CD1c-positive myeloid dendritic cell (primary cell): ENCODE data around the gene TRPM3.

Experiments
- DNase-seq: peaks from one replicate; pipeline ENCODE4 v3.0.0-alpha.2; 2016; ENCODE audit errors: extremely low spot score

TRPM3 gene

GRCh38 chr9:71097671-71098070 lies 23.8 kb downstream of the TRPM3 start:
- no peak for DNase-seq

- no peak for DNase-seq
Observed at GRCh38 chr9:71096421-71097108, 24.9 kb downstream of the TRPM3 start.

- DNase-seq: no peak
Observed at GRCh38 chr9:71094708-71095251, 26.6 kb downstream of the TRPM3 start.

- DNase-seq: no peak
Observed at GRCh38 chr9:71090896-71091295, 30.5 kb downstream of the TRPM3 start.

- no peak for DNase-seq
Observed at GRCh38 chr9:71079451-71079850, 42.0 kb downstream of the TRPM3 start.

GRCh38 chr9:71076096-71076495 lies 45.3 kb downstream of the TRPM3 start:
- DNase-seq: no peak

GRCh38 chr9:71073494-71073893 lies 47.9 kb downstream of the TRPM3 start:
- DNase-seq: no peak

GRCh38 chr9:71072587-71072986 lies 48.8 kb downstream of the TRPM3 start:
- DNase-seq: no peak

GRCh38 chr9:71071633-71072032 lies 49.8 kb downstream of the TRPM3 start:
- DNase-seq: no peak

GRCh38 chr9:71058660-71059059 lies 62.8 kb downstream of the TRPM3 start:
- DNase-seq: no peak

- DNase-seq: no peak
Observed at GRCh38 chr9:71052287-71052686, 69.1 kb downstream of the TRPM3 start.

GRCh38 chr9:71048280-71048679 lies 73.1 kb downstream of the TRPM3 start:
- no peak for DNase-seq

- DNase-seq: no peak
Observed at GRCh38 chr9:71042448-71042990, 78.9 kb downstream of the TRPM3 start.

- no peak for DNase-seq
Observed at GRCh38 chr9:71037521-71037920, 83.9 kb downstream of the TRPM3 start.

GRCh38 chr9:71036501-71036900 lies 84.9 kb downstream of the TRPM3 start:
- no peak for DNase-seq

- DNase-seq: no peak
Observed at GRCh38 chr9:71032779-71033178, 88.6 kb downstream of the TRPM3 start.

- no peak for DNase-seq
Observed at GRCh38 chr9:71025728-71026127, 95.7 kb downstream of the TRPM3 start.

- no peak for DNase-seq
Observed at GRCh38 chr9:71025201-71025600, 96.2 kb downstream of the TRPM3 start.

GRCh38 chr9:71010258-71010657 lies 111.2 kb downstream of the TRPM3 start:
- no peak for DNase-seq

GRCh38 chr9:71005456-71005855 lies 116.0 kb downstream of the TRPM3 start:
- DNase-seq: no peak

GRCh38 chr9:71004196-71004595 lies 117.2 kb downstream of the TRPM3 start:
- DNase-seq: no peak

- no peak for DNase-seq
Observed at GRCh38 chr9:71003346-71003745, 118.1 kb downstream of the TRPM3 start.

GRCh38 chr9:71001780-71002386 lies 119.5 kb downstream of the TRPM3 start:
- no peak for DNase-seq
